ENCODE results near the gene FNIP2.

Gene FNIP2

GRCh38 chr4:158762553-158762952, 6.3 kb upstream of the FNIP2 start:
- no peak for DNase-seq (ENCODE audit: low spot score)

- DNase-seq (ENCODE audit: low spot score) = no peak
Observed at GRCh38 chr4:158763462-158763861, 5.4 kb upstream of the FNIP2 start.

GRCh38 chr4:158766434-158767044, 2.3 kb upstream of the FNIP2 start:
- DNase-seq (ENCODE audit: low spot score) = no peak

GRCh38 chr4:158767451-158767850, 1.4 kb upstream of the FNIP2 start:
- no peak for DNase-seq (ENCODE audit: low spot score)

- peak; percentile 47 for DNase-seq (ENCODE audit: low spot score)
Observed at GRCh38 chr4:158769175-158769921, 522 bp downstream of the FNIP2 start.

GRCh38 chr4:158770671-158771070, 1.8 kb downstream of the FNIP2 start:
- no peak for DNase-seq (ENCODE audit: low spot score)

- no peak for DNase-seq (ENCODE audit: low spot score)
Observed at GRCh38 chr4:158771776-158772175, 3.0 kb downstream of the FNIP2 start.

GRCh38 chr4:158775091-158775651, 6.3 kb downstream of the FNIP2 start:
- DNase-seq (ENCODE audit: low spot score) = no peak

- no peak for DNase-seq (ENCODE audit: low spot score)
Observed at GRCh38 chr4:158776106-158776505, 7.3 kb downstream of the FNIP2 start.

GRCh38 chr4:158777423-158778155, 8.8 kb downstream of the FNIP2 start:
- no peak for DNase-seq (ENCODE audit: low spot score)

GRCh38 chr4:158778156-158778711, 9.4 kb downstream of the FNIP2 start:
- DNase-seq (ENCODE audit: low spot score) = peak; percentile 34

- no peak for DNase-seq (ENCODE audit: low spot score)
Observed at GRCh38 chr4:158778712-158779111, 9.9 kb downstream of the FNIP2 start.

- no peak for DNase-seq (ENCODE audit: low spot score)
Observed at GRCh38 chr4:158781963-158782362, 13.1 kb downstream of the FNIP2 start.

GRCh38 chr4:158782551-158783360, 13.9 kb downstream of the FNIP2 start:
- DNase-seq (ENCODE audit: low spot score) = no peak

- no peak for DNase-seq (ENCODE audit: low spot score)
Observed at GRCh38 chr4:158783785-158784184, 15.0 kb downstream of the FNIP2 start.

- no peak for DNase-seq (ENCODE audit: low spot score)
Observed at GRCh38 chr4:158785718-158786117, 16.9 kb downstream of the FNIP2 start.

- DNase-seq (ENCODE audit: low spot score) = no peak
Observed at GRCh38 chr4:158786121-158786601, 17.3 kb downstream of the FNIP2 start.

- no peak for DNase-seq (ENCODE audit: low spot score)
Observed at GRCh38 chr4:158786955-158787354, 18.1 kb downstream of the FNIP2 start.

- DNase-seq (ENCODE audit: low spot score) = no peak
Observed at GRCh38 chr4:158787709-158788475, 19.1 kb downstream of the FNIP2 start.

- no peak for DNase-seq (ENCODE audit: low spot score)
Observed at GRCh38 chr4:158788516-158788915, 19.7 kb downstream of the FNIP2 start.

- no peak for DNase-seq (ENCODE audit: low spot score)
Observed at GRCh38 chr4:158789853-158790252, 21.0 kb downstream of the FNIP2 start.
